Lower leg skin (tissue), 4 donors: ENCODE data around the gene KEL. TPM values are rescaled to one million over a fixed set of nuclear protein-coding genes. Genes with fewer than 3 reads are reported as not detected.

Experiments
- DNase-seq, 2 donors: peaks; one replicate each; pipeline ENCODE4 v3.0.0-alpha.2; 2019; ENCODE audit warnings: low spot score in 2 of 2
- H3K4me3 ChIP-seq: fragments of 200-600 bp; sonication (generic); 2 replicates; pipeline ENCODE4 v1.5.1; 2017; ENCODE audit warnings: mild to moderate bottlenecking, low read depth; ENCODE audit not compliant: poor library complexity, severe bottlenecking
- CTCF ChIP-seq, 3 donors: fragments of 450-650 bp; IDR thresholded peaks; one replicate each; pipeline ENCODE4 v1.5.1; 2016; ENCODE audit warnings: antibody characterized with exemption in 3 of 3, mild to moderate bottlenecking in 3 of 3, moderate library complexity in 2 of 3
- POLR2A ChIP-seq, 2 donors: fragments of 450-650 bp; IDR thresholded peaks; one replicate each; pipeline ENCODE4 v1.6.1; 2016 to 2017; ENCODE audit warnings: antibody characterized with exemption in 2 of 2, mild to moderate bottlenecking in 1 of 2, moderate library complexity in 1 of 2
- WGBS, 2 donors: methylation state at CpG; one replicate each; pipeline ENCODE4 v1.1.5; 2018; 5-methylcytosine and 5-hydroxymethylcytosine counted together
- intact Hi-C: fragments of 100-400 bp; cut with DNase I; formaldehyde crosslinking; loops from one replicate; pipeline ENCODE4 v1.15.0; 2023; ENCODE audit warnings: low total_unique reads
- total RNA-seq, 4 donors: library from RNA; depleted of rRNA; stranded (reverse); fragments of >200 nt; gene quantifications; one replicate each; pipeline ENCODE4 v1.1.0, GENCODE V29; 2016

Gene KEL
- total RNA-seq, 4 donors from 2014 or later: 0.08 to 0.58 (median 0.47) TPM; not detected in 1

DNA sequence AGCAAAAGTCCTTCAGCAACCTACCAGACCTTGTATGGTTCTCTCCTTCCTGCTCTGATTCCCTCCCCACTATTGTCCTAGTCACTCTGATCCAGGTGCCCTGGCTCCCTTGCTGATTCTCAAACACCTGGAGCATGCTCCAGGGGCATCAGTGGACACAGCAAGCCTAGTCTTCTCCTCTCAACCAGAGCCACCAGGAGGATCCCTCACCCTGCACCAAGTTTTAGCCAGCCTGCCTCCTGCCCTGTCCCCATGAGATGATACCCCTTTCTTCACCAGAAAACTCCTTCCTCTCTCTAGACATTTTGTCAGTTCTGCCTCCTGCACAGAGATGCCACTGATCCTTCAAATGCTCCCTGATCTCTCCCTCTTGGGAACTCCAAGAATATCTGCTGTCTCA, 11.9 kb downstream of the KEL start:
- H3K4me3 ChIP-seq: no peak overlapping the region
- TF ChIP-seq POLR2A (IDR thresholded peaks at IDR 0.05) (no peak), CTCF (IDR thresholded peaks at IDR 0.05) (no peak)
- intact Hi-C loops: no loop called here
- DNase-seq: peak in 1 of 2 donors; percentile 45

DNA sequence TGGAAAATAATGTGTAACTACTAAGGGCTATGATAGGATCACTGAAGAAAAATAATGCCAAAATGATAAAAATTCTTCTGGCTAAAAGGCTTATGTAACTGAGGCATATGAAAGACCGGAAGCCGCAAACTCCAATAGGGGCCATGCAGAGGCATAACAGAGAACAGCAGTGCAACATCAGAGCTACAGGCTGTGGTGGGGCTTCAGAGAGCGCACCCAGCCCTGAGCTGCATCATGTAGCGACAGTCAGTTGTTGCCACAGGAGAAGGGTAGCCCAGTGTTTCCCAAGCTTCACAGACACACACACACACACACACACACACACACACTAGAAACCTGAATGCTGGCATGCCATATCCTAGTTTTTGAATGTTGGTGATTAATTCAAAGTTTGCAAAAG, 13.6 kb downstream of the KEL start:
- TF ChIP-seq POLR2A (IDR thresholded peaks at IDR 0.05): no peak
- TF ChIP-seq CTCF (IDR thresholded peaks at IDR 0.05): no peak
- intact Hi-C loops: no loop called here
- DNase-seq: peak in 1 of 2 donors; percentile 43
- WGBS, 2 donors: 88 to 94% methylated on average over 4 of the region's 4 CpGs
- H3K4me3 ChIP-seq: no peak overlapping the region

DNA sequence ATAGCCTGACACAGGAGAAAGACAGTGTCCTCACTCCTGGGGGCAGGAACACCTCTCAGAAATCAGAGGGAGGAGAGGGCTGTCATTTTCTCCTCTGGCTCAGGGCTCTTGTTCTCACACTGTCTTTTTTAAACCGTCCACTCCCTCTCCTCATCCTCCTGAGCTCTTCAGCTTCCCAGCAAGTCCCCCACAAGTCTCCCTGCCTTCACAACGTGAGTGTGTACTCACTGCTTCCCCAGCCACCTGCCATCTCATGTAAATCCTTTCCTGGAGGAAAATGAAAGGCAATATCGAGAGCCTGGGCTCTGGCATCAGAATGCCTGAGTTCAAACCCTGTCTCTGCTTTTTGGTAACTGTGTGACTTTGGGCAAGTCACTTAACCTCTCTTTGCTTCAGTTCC, 17.2 kb downstream of the KEL start:
- TF ChIP-seq POLR2A (IDR thresholded peaks at IDR 0.05) (no peak), CTCF (IDR thresholded peaks at IDR 0.05) (no peak)
- DNase-seq: peak in 1 of 2 donors; percentile 72
- intact Hi-C loops: no loop called here
- no peak overlapping the region for H3K4me3 ChIP-seq
- WGBS, 2 donors: 66 to 67% methylated on average over 3 of the region's 3 CpGs

DNA sequence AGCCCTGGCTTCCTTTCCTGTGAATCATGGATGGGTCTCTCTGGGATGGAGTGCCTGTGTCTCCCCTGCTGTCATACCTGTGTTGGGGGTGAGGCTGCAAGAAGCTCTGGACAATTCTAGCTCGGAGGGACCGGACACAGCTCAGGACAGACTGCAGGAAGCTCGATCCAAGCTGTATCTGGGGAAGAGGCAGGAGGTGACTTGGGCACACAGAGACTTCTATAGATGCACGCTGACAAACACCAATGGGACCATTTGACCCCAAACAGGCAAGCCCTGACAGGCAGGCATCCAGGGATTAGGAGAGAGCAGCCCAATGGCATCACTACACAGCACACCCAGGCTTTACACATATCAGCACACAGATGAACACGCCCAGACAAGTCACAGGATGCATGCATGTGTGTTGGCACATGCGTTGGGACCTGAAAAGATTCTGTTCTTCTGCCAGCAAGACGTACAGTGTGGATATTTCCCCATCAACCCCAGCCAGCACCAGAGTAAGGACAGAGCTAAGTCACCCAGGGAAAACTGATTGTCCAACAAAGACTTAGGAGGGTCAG, 18.4 kb downstream of the KEL start:
- DNase-seq: peak; percentile 72 to 77
- 56 to 58% methylated on average over 7 of the region's 7 CpGs for WGBS, 2 donors
- no peak overlapping the region for H3K4me3 ChIP-seq
- TF ChIP-seq CTCF (IDR thresholded peaks at IDR 0.05): no peak
- TF ChIP-seq POLR2A (IDR thresholded peaks at IDR 0.05): no peak
- intact Hi-C loops: loop anchor here (5.0 kb wide), 1 partner anchor 46 kb away; no protein-coding TSS in a partner anchor

DNA sequence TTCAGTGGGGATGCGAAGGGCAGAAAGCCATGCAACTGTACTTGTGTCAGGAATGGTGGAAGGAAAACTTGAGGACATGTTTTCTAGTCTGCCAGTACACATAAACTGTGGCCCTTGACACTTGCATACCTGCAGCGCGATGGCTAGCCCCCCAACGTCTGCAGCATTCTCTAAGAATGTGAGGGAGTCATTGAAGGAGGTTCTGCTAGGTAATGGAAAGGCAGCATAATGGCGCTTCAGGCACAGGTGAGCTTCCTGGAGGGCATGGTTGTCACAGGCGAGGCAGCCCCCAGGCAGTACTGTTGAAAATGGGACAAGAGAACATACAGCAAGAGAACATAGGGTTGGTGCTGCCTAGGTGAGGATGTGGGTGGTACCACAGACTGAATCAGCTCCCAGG, 19.4 kb downstream of the KEL start:
- TF ChIP-seq CTCF (IDR thresholded peaks at IDR 0.05) (no peak), POLR2A (IDR thresholded peaks at IDR 0.05) (no peak)
- DNase-seq: peak in 1 of 2 donors; percentile 66
- intact Hi-C loops: loop anchor here (5.0 kb wide), 1 partner anchor 45 kb away; no protein-coding TSS in a partner anchor
- no peak overlapping the region for H3K4me3 ChIP-seq
- WGBS, 2 donors: 85 to 89% methylated on average over 6 of the region's 6 CpGs

DNA sequence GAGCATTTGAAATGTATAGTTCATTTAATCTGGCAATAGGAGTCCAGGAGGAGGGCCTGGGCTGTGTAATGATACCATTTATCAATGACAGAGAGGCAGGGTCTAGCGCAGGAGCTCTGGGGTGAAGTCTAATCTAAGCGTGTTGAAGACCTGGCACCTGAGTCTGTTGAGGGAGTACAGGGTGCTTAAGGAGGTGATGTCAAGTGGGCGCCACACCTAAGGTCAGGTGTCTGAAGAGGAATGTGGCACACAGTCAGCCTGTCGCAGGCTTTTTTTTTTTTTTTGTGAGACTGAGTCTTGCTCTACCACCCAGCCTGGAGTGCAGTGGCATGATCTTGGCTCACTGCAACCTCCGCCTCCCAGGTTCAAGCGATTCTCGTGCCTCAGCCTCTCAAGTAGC, 20.6 kb downstream of the KEL start:
- intact Hi-C loops: loop anchor here (5.0 kb wide), 1 partner anchor 44 kb away; no protein-coding TSS in a partner anchor
- no peak for TF ChIP-seq CTCF (IDR thresholded peaks at IDR 0.05)
- no peak for TF ChIP-seq POLR2A (IDR thresholded peaks at IDR 0.05)
- DNase-seq: no peak
- 90 to 94% methylated on average over 7 of the region's 7 CpGs for WGBS, 2 donors
- no peak overlapping the region for H3K4me3 ChIP-seq
